ENCODE data around the gene CDKN1C. TPM values are rescaled to one million over a fixed set of nuclear protein-coding genes. Genes with fewer than 3 reads are reported as not detected.

Gene CDKN1C
- total RNA-seq, 1 donor from 2014 or later, result 140 TPM

DNA sequence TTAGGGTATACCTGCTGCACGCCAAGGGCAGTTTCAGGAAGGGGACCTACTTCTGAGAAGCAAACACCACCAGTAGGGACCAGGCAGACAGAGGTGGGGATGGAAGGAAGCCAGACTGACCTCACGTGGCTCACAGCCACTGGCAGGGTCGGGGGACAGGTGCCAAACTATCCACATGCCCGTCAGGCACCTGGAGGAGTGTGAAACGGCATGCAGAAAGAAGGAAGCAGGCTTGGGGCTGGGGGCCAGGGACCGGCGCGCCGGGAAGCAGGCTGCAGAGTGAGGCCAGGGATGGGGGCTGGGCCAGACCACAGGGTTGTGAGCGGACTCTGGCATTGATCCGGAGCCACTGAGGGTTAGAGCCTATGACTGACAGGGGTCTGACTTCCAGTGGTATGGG is 47.5 kb downstream of the CDKN1C start:
- no peaks in the 10 kb centered on the region for H3K36me3 Mint-ChIP-seq
- peaks cover 7% of the 10 kb centered on the region for H3K27me3 Mint-ChIP-seq
- peak overlapping the region; percentile 36 for H3K27ac Mint-ChIP-seq
- H3K4me3 Mint-ChIP-seq, result no peak overlapping the region
- H3K4me1 Mint-ChIP-seq (ENCODE audit: unreplicated experiment), result peaks cover 38% of the 10 kb centered on the region
- H3K9me3 Mint-ChIP-seq, result no peaks in the 10 kb centered on the region
- TF ChIP-seq, protein P1, sequence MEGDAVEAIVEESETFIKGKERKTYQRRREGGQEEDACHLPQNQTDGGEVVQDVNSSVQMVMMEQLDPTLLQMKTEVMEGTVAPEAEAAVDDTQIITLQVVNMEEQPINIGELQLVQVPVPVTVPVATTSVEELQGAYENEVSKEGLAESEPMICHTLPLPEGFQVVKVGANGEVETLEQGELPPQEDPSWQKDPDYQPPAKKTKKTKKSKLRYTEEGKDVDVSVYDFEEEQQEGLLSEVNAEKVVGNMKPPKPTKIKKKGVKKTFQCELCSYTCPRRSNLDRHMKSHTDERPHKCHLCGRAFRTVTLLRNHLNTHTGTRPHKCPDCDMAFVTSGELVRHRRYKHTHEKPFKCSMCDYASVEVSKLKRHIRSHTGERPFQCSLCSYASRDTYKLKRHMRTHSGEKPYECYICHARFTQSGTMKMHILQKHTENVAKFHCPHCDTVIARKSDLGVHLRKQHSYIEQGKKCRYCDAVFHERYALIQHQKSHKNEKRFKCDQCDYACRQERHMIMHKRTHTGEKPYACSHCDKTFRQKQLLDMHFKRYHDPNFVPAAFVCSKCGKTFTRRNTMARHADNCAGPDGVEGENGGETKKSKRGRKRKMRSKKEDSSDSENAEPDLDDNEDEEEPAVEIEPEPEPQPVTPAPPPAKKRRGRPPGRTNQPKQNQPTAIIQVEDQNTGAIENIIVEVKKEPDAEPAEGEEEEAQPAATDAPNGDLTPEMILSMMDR (conservative IDR thresholded peaks at IDR 0.05), result no peak
- no peak for DNase-seq (ENCODE audit: extremely low spot score, unreplicated experiment)

DNA sequence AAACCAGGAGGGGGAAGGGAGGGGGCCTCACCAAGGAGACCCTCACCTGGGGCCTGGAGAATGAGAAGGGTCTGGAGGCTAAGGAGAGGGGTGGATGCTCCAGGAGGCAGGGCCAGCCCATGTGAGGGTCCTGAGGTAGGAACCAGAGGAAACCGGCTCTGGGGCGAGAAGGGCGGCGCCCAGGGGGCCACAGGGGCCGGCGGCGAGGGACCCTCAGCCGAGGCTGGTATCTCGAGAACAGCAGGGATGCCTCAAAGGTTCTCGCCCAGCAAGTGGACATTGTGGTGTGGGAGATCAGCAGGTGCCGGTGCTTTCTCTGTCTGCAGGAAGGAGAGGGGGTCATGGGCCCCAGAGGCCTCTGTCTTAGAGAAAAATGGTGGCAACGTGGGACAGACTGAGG is 47.9 kb downstream of the CDKN1C start:
- Mint-ChIP-seq H3K27ac (no peak overlapping the region), H3K27me3 (peaks cover 7% of the 10 kb centered on the region), H3K4me3 (no peak overlapping the region), H3K4me1 (ENCODE audit: unreplicated experiment) (peaks cover 38% of the 10 kb centered on the region), H3K36me3 (no peaks in the 10 kb centered on the region), H3K9me3 (no peaks in the 10 kb centered on the region)
- TF ChIP-seq, protein P1 (conservative IDR thresholded peaks at IDR 0.05), result no peak
- DNase-seq (ENCODE audit: extremely low spot score, unreplicated experiment), result no peak

DNA sequence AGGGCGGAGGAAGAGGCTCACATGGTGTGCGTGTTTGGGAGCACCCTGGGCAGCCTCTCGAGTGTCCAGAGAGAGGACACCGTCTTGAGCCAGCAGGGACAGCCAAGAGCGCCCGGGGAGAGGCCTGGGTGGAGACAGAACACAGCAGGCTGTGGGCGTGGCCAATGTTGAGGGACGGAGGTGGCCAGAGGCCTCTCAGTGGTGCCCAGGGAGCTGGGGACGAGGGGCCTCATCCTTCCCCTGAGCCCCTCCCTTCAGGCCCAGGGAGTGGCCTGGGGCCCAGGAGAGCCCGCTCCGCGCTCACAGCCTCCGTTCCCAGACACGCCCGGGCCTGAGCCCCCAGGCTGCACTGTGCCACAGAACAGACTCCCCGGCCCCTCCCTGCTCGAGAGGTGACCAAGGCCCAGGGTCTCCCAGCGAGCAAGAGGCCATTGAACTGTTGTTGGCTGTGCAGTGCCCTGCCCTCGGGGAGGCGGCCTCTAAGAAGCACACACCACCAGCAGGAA is 48.4 kb downstream of the CDKN1C start:
- H3K4me3 Mint-ChIP-seq, result peak overlapping the region; percentile 37
- H3K4me1 Mint-ChIP-seq (ENCODE audit: unreplicated experiment), result peaks cover 38% of the 10 kb centered on the region
- DNase-seq (ENCODE audit: extremely low spot score, unreplicated experiment), result no peak

DNA sequence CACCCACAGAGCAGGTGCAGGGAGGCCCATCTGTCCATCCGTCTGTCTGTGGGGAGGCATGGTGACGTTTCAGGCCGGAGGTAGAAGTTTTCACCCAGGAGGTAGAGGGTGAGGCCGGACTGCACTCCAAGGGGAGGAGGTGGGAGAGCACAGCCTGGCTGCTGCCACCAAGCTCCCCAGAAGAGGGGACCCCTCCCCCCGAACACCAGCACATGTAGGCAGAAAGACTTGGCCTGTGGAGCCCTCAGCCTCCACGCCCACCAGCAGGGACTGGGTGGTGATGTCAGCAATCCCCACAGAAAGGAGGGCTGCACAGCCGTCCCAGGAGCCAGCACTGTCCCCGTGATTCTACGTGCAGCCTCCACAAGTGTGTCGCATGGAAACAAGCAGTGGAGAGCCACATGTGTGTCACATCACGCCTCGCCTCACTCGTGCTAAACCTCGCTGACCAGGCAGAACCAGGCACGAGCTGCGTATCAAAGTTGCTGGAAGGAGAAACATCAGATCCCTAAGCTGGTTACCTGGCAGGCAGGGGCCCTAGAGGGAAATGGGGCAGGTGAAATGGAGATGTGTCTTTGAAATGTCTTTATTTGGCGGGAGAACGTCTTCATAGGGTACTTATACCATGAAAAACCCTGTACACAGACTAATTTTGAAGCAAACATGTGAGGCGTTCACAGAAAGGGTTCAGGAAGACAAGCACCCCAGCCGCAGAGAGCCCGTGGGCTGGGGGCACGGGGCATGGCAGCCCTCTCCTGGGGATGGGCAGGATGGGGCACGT is 49.1 kb downstream of the CDKN1C start:
- DNase-seq (ENCODE audit: extremely low spot score, unreplicated experiment), result no peak
- Mint-ChIP-seq H3K9me3 (no peaks in the 10 kb centered on the region), H3K27me3 (peaks cover 7% of the 10 kb centered on the region), H3K4me3 (peak overlapping the region; percentile 37), H3K4me1 (ENCODE audit: unreplicated experiment) (peaks cover 38% of the 10 kb centered on the region), H3K36me3 (no peaks in the 10 kb centered on the region), H3K27ac (peak overlapping the region; percentile 20)
- TF ChIP-seq, protein P1 (conservative IDR thresholded peaks at IDR 0.05), result no peak

More for the DNA sequence above, 48.4 kb downstream of the CDKN1C start:
- peak overlapping the region; percentile 20 for H3K27ac Mint-ChIP-seq
- TF ChIP-seq, protein P1 (conservative IDR thresholded peaks at IDR 0.05), result peak; percentile 66
- no peaks in the 10 kb centered on the region for H3K36me3 Mint-ChIP-seq
- H3K27me3 Mint-ChIP-seq, result peaks cover 7% of the 10 kb centered on the region
- H3K9me3 Mint-ChIP-seq, result no peaks in the 10 kb centered on the region

DNA sequence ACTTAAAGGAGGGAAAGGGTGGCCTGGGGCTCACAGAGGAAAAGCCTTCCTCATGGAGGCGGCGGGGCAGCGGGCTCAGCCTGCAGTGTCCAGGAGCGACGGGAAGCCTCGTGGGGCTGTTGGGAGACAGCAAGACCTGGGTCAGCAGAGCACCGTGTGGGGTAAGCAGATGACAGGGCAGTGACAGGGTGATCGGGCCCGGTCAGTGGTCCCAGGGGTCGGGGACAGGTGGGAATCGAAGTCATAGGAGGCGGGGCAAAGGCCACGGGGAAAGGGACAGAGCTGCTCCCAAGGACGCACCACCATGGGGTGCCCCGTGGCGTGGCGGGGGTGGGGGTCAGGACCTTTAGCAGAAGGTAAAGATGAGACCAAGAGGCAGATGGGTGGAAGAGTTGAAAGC is 49.8 kb downstream of the CDKN1C start:
- TF ChIP-seq, protein P1 (conservative IDR thresholded peaks at IDR 0.05), result no peak
- no peaks in the 10 kb centered on the region for H3K9me3 Mint-ChIP-seq
- peaks cover 3% of the 10 kb centered on the region for H3K27me3 Mint-ChIP-seq
- H3K4me3 Mint-ChIP-seq, result no peak overlapping the region
- H3K36me3 Mint-ChIP-seq, result no peaks in the 10 kb centered on the region
- H3K4me1 Mint-ChIP-seq (ENCODE audit: unreplicated experiment), result peaks cover 38% of the 10 kb centered on the region
- DNase-seq (ENCODE audit: extremely low spot score, unreplicated experiment), result no peak
- peak overlapping the region; percentile 72 for H3K27ac Mint-ChIP-seq

Measured in type B pancreatic cell (in vitro differentiated cells).